Neural crest cell (in vitro differentiated cells): ENCODE data around the gene IGF2R. TPM values are rescaled to one million over a fixed set of nuclear protein-coding genes. Genes with fewer than 3 reads are reported as not detected.

Experiments
- DNase-seq: peaks from one replicate; pipeline ENCODE4 v3.0.0; 2021; ENCODE audit warnings: low read depth, mixed read lengths, low spot score
- H3K27ac Mint-ChIP-seq: one replicate; pipeline ENCODE4 v1.8.0; 2021; ENCODE audit warnings: mild to moderate bottlenecking, mixed read lengths; ENCODE audit not compliant: unreplicated experiment
- H3K27me3 Mint-ChIP-seq: 2 replicates; pipeline ENCODE4 v1.8.0; 2021; ENCODE audit warnings: low read depth, mild to moderate bottlenecking, mixed read lengths
- H3K36me3 Mint-ChIP-seq: 2 replicates; pipeline ENCODE4 v1.8.0; 2021; ENCODE audit warnings: low read depth, mild to moderate bottlenecking, mixed read lengths
- H3K4me1 Mint-ChIP-seq: 2 replicates; pipeline ENCODE4 v1.8.0; 2021; ENCODE audit warnings: mixed read lengths
- H3K4me3 Mint-ChIP-seq: one replicate; pipeline ENCODE4 v1.8.0; 2021; ENCODE audit warnings: mild to moderate bottlenecking, mixed read lengths
- H3K9me3 Mint-ChIP-seq: 2 replicates; pipeline ENCODE4 v1.8.0; 2021; ENCODE audit warnings: mixed read lengths
- CTCF ChIP-seq: fragments of 200-600 bp; sonication (generic); conservative IDR thresholded peaks from 2 replicates; pipeline ENCODE4 v1.5.0; 2021; ENCODE audit warnings: antibody characterized with exemption, mild to moderate bottlenecking
- total RNA-seq: library from RNA; stranded (reverse); gene quantifications from 2 replicates; pipeline ENCODE4 v1.2.1, GENCODE V29; 2021

IGF2R gene
- total RNA-seq, 1 donor from 2014 or later, result 97.3 TPM

- Mint-ChIP-seq H3K9me3 (no peaks in the 10 kb centered on the region), H3K4me3 (no peak overlapping the region), H3K4me1 (peaks cover 4% of the 10 kb centered on the region), H3K27me3 (no peaks in the 10 kb centered on the region), H3K36me3 (peaks cover 27% of the 10 kb centered on the region), H3K27ac (no peak overlapping the region)
- no peak for TF ChIP-seq CTCF
- no peak for DNase-seq
These were observed 38.3 kb downstream of the IGF2R start for GRCh38 chr6:160007145-160007544.

- Mint-ChIP-seq H3K27me3 (no peaks in the 10 kb centered on the region), H3K27ac (no peak overlapping the region), H3K4me3 (no peak overlapping the region), H3K36me3 (peaks cover 24% of the 10 kb centered on the region), H3K9me3 (no peaks in the 10 kb centered on the region), H3K4me1 (peaks cover 4% of the 10 kb centered on the region)
- no peak for DNase-seq
- no peak for TF ChIP-seq CTCF
These were observed 38.7 kb downstream of the IGF2R start for GRCh38 chr6:160007611-160008010.

GRCh38 chr6:160010067-160010466 lies 41.2 kb downstream of the IGF2R start:
- no peaks in the 10 kb centered on the region for H3K27me3 Mint-ChIP-seq

GRCh38 chr6:160013987-160014868 lies 45.3 kb downstream of the IGF2R start:
- TF ChIP-seq CTCF, result no peak
- Mint-ChIP-seq H3K4me3 (no peak overlapping the region), H3K27ac (no peak overlapping the region), H3K9me3 (no peaks in the 10 kb centered on the region), H3K27me3 (no peaks in the 10 kb centered on the region), H3K36me3 (peaks cover 49% of the 10 kb centered on the region), H3K4me1 (peaks cover 5% of the 10 kb centered on the region)
- no peak for DNase-seq

More at GRCh38 chr6:160010067-160010466, 41.2 kb downstream of the IGF2R start:
- no peak overlapping the region for H3K4me3 Mint-ChIP-seq
- H3K27ac Mint-ChIP-seq, result no peak overlapping the region
- H3K4me1 Mint-ChIP-seq, result peaks cover 9% of the 10 kb centered on the region
- peaks cover 24% of the 10 kb centered on the region for H3K36me3 Mint-ChIP-seq
- H3K9me3 Mint-ChIP-seq, result no peaks in the 10 kb centered on the region
- no peak for TF ChIP-seq CTCF
- no peak for DNase-seq

- H3K4me1 Mint-ChIP-seq, result peaks cover 5% of the 10 kb centered on the region
- H3K27ac Mint-ChIP-seq, result no peak overlapping the region
- no peak overlapping the region for H3K4me3 Mint-ChIP-seq
- no peak for DNase-seq
- H3K27me3 Mint-ChIP-seq, result no peaks in the 10 kb centered on the region
- H3K9me3 Mint-ChIP-seq, result peaks cover 4% of the 10 kb centered on the region
- no peak for TF ChIP-seq CTCF
- H3K36me3 Mint-ChIP-seq, result peaks cover 55% of the 10 kb centered on the region
These were observed 45.9 kb downstream of the IGF2R start for GRCh38 chr6:160014869-160015182.
